A673 (cell line): ENCODE measurements around the gene GSG1.

Experiments
- EZH2 ChIP-seq: fragments of 200-600 bp; sonication (generic); IDR thresholded peaks from 2 replicates; pipeline ENCODE4 v1.6.1; 2017; ENCODE audit warnings: borderline replicate concordance, low read depth, mild to moderate bottlenecking, mixed read lengths, antibody characterized with exemption, low read length; ENCODE audit not compliant: poor library complexity, severe bottlenecking
- TF ChIP-seq, protein P1 (sequence below): fragments of 300-800, 200-600 bp; sonication (generic); conservative IDR thresholded peaks from 2 replicates; pipeline ENCODE4 v1.5.1; 2017; ENCODE audit warnings: low read depth, mild to moderate bottlenecking, antibody characterized with exemption, low read length, moderate library complexity, mixed read lengths

DNA sequence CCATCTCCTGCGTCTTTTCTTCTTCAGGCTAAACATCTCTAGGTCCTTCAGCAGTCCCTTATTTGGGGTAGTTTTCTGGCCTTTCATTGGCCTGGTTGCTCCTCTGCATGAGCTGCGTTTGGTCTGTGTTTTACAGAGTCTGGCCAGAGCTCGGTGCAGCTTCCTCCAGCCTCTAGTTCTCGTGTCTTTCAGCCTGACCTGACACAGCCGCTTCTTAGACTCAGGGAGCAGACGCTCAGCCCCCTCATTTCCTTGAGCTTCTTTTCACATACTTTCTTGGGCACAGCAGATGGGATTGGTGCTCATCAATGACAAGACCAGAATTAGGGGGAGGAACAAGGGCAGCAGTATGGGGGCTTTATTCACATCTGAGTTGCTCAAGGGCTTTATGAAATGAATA lies 13.6 kb upstream of the GSG1 start:
- TF ChIP-seq, protein P1, sequence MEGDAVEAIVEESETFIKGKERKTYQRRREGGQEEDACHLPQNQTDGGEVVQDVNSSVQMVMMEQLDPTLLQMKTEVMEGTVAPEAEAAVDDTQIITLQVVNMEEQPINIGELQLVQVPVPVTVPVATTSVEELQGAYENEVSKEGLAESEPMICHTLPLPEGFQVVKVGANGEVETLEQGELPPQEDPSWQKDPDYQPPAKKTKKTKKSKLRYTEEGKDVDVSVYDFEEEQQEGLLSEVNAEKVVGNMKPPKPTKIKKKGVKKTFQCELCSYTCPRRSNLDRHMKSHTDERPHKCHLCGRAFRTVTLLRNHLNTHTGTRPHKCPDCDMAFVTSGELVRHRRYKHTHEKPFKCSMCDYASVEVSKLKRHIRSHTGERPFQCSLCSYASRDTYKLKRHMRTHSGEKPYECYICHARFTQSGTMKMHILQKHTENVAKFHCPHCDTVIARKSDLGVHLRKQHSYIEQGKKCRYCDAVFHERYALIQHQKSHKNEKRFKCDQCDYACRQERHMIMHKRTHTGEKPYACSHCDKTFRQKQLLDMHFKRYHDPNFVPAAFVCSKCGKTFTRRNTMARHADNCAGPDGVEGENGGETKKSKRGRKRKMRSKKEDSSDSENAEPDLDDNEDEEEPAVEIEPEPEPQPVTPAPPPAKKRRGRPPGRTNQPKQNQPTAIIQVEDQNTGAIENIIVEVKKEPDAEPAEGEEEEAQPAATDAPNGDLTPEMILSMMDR, result no peak
- no peak for TF ChIP-seq EZH2
